Coronary artery (tissue), 2 donors: Measurements from ENCODE around the gene SLC22A31.
"Not testable (repeated sequence)": the region's sequence is repeated elsewhere in the genome, so short reads cannot be mapped to it uniquely, and the experiment has no call there.

Experiments
- DNase-seq: peaks from one replicate; pipeline ENCODE4 v3.0.0-alpha.2; 2017; ENCODE audit warnings: low spot score
- H3K27ac ChIP-seq, 2 donors: fragments of 200-600 bp; sonication (generic); one replicate each; pipeline ENCODE4 v1.5.1; 2016 to 2019
- H3K4me3 ChIP-seq: fragments of 200-600 bp; sonication (generic); 2 replicates; pipeline ENCODE4 v1.5.1; 2016; ENCODE audit warnings: mild to moderate bottlenecking, moderate library complexity
- CTCF ChIP-seq: fragments of 200-600 bp; sonication (generic); IDR thresholded peaks from one replicate; pipeline ENCODE4 v1.5.1; 2019; ENCODE audit warnings: antibody characterized with exemption

The SLC22A31 gene

GRCh38 chr16:89187032-89187769 is 13.1 kb downstream of the SLC22A31 start:
- Histone ChIP-seq H3K27ac (no peak overlapping the region), H3K4me3 (no peak overlapping the region)
- DNase-seq = no peak
- TF ChIP-seq CTCF = no peak

DNA sequence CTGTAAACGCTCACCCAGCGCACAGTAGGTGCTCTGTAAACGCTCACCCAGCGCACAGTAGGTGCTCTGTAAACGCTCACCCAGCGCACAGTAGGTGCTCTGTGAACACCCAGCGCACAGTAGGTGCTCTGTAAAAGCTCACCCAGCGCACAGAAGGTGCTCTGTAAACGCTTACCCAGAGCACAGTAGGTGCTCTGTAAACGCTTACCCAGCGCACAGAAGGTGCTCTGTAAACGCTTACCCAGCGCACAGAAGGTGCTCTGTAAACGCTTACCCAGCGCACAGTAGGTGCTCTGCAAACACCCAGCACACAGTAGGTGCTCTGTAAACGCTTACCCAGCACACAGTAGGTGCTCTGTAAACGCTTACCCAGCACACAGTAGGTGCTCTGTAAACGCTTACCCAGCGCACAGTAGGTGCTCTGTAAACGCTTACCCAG is 13.7 kb downstream of the SLC22A31 start:
- not testable (repeated sequence) for H3K4me3 ChIP-seq, DNase-seq, H3K27ac ChIP-seq

- not testable (repeated sequence) for DNase-seq, H3K4me3 ChIP-seq, H3K27ac ChIP-seq
Observed at GRCh38 chr16:89185887-89186592, 14.3 kb downstream of the SLC22A31 start.

GRCh38 chr16:89184933-89185794 is 15.2 kb downstream of the SLC22A31 start:
- no peak for TF ChIP-seq CTCF
- Histone ChIP-seq H3K27ac (no peak overlapping the region), H3K4me3 (no peak overlapping the region)
- no peak for DNase-seq

GRCh38 chr16:89184677-89184932 is 15.7 kb downstream of the SLC22A31 start:
- no peak for DNase-seq
- no peak overlapping the region for H3K4me3 ChIP-seq
- H3K27ac ChIP-seq = no peak overlapping the region
- no peak for TF ChIP-seq CTCF

- TF ChIP-seq CTCF = no peak
- Histone ChIP-seq H3K4me3 (no peak overlapping the region), H3K27ac (no peak overlapping the region)
- no peak for DNase-seq
Observed at GRCh38 chr16:89183975-89184676, 16.2 kb downstream of the SLC22A31 start.

GRCh38 chr16:89183463-89183862 is 16.9 kb downstream of the SLC22A31 start:
- DNase-seq = no peak
- no peak overlapping the region for H3K27ac ChIP-seq
- no peak for TF ChIP-seq CTCF

More at GRCh38 chr16:89183463-89183862, 16.9 kb downstream of the SLC22A31 start:
- H3K4me3 ChIP-seq = no peak overlapping the region
